Psoas muscle (tissue), 8 donors: ENCODE measurements around the gene CERKL. TPM values are rescaled to one million over a fixed set of nuclear protein-coding genes. Genes with fewer than 3 reads are reported as not detected.

Source experiments
- ATAC-seq, 4 donors: fragments of 200-7000 bp; cut with Tn5 transposase; one replicate each; pipeline ENCODE4 v1.9.1; 2020; ENCODE audit warnings: moderate library complexity in 3 of 4, mild to moderate bottlenecking in 2 of 4
- DNase-seq, 2 donors: peaks; one replicate each; pipeline ENCODE4 v3.0.0-alpha.2; 2020
- H3K27ac ChIP-seq: fragments of 200-600 bp; one replicate; pipeline ENCODE4 v1.8.0; 2022
- H3K27me3 ChIP-seq, 3 donors: fragments of 200-600 bp in 1 of 3; one replicate each; pipeline versions ENCODE4 v1.6.1 to v1.8.0; 2013 to 2022; ENCODE audit warnings: low read length in 2 of 3, mild to moderate bottlenecking in 2 of 3, moderate library complexity in 1 of 3; ENCODE audit not compliant: insufficient read depth in 3 of 3
- H3K36me3 ChIP-seq, 2 donors: fragments of 200-600 bp in 1 of 2; one replicate each; pipeline versions ENCODE4 v1.6.1 to v1.8.0; 2013 to 2022; ENCODE audit warnings: low read depth in 1 of 2, mild to moderate bottlenecking in 1 of 2, moderate library complexity in 1 of 2; ENCODE audit not compliant: insufficient read depth in 1 of 2
- H3K4me1 ChIP-seq: fragments of 200-600 bp; one replicate; pipeline ENCODE4 v1.8.0; 2022
- H3K4me3 ChIP-seq: fragments of 200-600 bp; one replicate; pipeline ENCODE4 v1.8.0; 2022; ENCODE audit warnings: mild to moderate bottlenecking
- H3K9me3 ChIP-seq: fragments of 200-600 bp; one replicate; pipeline ENCODE4 v1.8.0; 2022
- WGBS, 3 donors: extraction: QIAGEN DNeasy Blood & Tissue Kit; methylation state at CpG; one replicate each; pipeline versions ENCODE4 v1.1.6 to v1.1.7; 2013; 5-methylcytosine and 5-hydroxymethylcytosine counted together
- intact Hi-C, 2 donors: fragments of 100-400 bp; cut with DNase I; formaldehyde crosslinking; loops; one replicate each; pipeline versions ENCODE4 v1.11.0 to v1.14.2; 2022
- polyA plus RNA-seq, 3 donors: library from polyadenylated mRNA; stranded (reverse); fragments of 200-250 nt; gene quantifications; one replicate each; pipeline ENCODE4 v1.2.3, GENCODE V29; 2013
- total RNA-seq, 4 donors: library from RNA; stranded (reverse); fragmentation: NEBNext Ultra II Directional in 2 of 4; extraction: Animal tissue kit (Norgen Biotek cat#: 25700) in 2 of 4; gene quantifications; one replicate each; pipeline versions ENCODE4 v1.2.1 to v1.2.4, GENCODE V29; 2021 to 2023
- TF ChIP-seq, protein P1 (sequence below): fragments of 200-600 bp; IDR thresholded peaks from one replicate; pipeline ENCODE4 v1.8.0; 2022; ENCODE audit warnings: antibody characterized with exemption
- donor health status: healthy with polysubstance abuse.
- donor health status: DM: no; HTN: no; CAD: no; lungs with moderate emphysema.
- donor health status: Bipolar disorder and iron deficiency.
- donor health status: healthy.
- donor health status: DM: yes; HTN: yes; CAD: no.
- donor health status: DM: no; HTN: no; CAD: no.
- donor health status: DM: no; HTN: no; CAD: no.
- donor health status: DM: yes; HTN: yes; CAD: no.

CERKL gene
- total and polyA plus RNA-seq, 7 donors: not detected

DNA sequence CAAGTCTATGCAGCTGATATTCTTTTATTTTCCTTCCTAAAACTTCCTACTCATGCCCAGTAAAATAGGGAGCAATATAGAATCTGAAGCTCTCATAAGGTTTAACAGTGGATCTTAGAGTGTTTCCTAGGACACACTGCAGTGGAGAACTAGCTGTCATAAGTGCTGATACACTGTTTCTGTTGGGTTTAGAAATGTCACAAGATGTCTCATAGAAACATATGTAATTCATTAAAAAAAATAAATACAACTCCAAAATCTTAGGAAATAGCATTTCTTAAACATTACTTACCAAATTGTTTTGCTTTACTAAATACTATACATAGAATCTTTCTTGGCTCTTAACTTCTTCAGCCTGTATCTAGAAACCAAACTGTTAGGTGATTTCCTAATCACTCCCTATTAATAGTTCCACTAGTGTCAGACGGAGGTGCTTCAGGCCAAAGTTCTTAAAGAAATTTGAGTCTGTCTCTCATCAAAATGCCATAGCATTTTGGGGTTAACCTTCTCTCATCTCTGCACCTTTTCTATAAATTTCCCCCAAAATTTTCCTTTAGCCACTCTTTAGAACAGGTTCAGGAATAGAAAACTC lies 93.7 kb downstream of the CERKL start:
- Histone ChIP-seq H3K27ac (no peak overlapping the region), H3K4me1 (no peaks in the 10 kb centered on the region), H3K36me3 (no peaks in the 10 kb centered on the region), H3K9me3 (no peaks in the 10 kb centered on the region), H3K27me3 (no peaks in the 10 kb centered on the region), H3K4me3 (no peak overlapping the region)
- no peak for DNase-seq
- 37 to 61% (median 51%) methylated on average over 1 of the region's 1 CpG for whole genome bisulfite sequencing, 3 donors
- intact Hi-C loops: no loop called here
- TF ChIP-seq, protein P1, sequence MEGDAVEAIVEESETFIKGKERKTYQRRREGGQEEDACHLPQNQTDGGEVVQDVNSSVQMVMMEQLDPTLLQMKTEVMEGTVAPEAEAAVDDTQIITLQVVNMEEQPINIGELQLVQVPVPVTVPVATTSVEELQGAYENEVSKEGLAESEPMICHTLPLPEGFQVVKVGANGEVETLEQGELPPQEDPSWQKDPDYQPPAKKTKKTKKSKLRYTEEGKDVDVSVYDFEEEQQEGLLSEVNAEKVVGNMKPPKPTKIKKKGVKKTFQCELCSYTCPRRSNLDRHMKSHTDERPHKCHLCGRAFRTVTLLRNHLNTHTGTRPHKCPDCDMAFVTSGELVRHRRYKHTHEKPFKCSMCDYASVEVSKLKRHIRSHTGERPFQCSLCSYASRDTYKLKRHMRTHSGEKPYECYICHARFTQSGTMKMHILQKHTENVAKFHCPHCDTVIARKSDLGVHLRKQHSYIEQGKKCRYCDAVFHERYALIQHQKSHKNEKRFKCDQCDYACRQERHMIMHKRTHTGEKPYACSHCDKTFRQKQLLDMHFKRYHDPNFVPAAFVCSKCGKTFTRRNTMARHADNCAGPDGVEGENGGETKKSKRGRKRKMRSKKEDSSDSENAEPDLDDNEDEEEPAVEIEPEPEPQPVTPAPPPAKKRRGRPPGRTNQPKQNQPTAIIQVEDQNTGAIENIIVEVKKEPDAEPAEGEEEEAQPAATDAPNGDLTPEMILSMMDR: no peak
- ATAC-seq: no peak

DNA sequence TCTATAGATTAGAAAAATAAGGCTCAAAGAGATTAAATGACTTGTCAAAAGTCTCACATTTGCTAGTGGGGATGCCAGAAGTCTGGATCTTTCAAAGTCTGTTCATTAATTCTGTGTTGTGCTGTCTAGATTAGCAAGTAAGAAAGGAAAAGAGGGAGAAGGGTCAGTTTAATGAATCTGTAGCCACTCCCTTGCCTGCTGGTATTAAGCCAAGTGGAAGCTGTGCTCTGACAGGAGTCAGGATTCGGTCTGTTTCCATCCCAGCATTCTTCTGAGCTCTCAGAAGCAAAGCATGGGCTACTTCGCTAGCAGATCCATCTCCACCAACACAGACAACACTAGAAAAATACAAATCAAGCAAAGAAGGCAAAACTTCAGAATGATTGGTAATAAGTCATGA lies 98.5 kb downstream of the CERKL start:
- no peaks in the 10 kb centered on the region for H3K27me3 ChIP-seq
- DNase-seq: no peak
- 74 to 77% (median 75%) methylated on average over 2 of the region's 2 CpGs for WGBS, 3 donors
- H3K27ac ChIP-seq: no peak overlapping the region
- H3K4me3 ChIP-seq: no peak overlapping the region
- H3K36me3 ChIP-seq: no peaks in the 10 kb centered on the region
- ATAC-seq: no peak
- H3K9me3 ChIP-seq: no peaks in the 10 kb centered on the region
- intact Hi-C loops: no loop called here
- H3K4me1 ChIP-seq: no peaks in the 10 kb centered on the region
- TF ChIP-seq, protein P1: no peak

DNA sequence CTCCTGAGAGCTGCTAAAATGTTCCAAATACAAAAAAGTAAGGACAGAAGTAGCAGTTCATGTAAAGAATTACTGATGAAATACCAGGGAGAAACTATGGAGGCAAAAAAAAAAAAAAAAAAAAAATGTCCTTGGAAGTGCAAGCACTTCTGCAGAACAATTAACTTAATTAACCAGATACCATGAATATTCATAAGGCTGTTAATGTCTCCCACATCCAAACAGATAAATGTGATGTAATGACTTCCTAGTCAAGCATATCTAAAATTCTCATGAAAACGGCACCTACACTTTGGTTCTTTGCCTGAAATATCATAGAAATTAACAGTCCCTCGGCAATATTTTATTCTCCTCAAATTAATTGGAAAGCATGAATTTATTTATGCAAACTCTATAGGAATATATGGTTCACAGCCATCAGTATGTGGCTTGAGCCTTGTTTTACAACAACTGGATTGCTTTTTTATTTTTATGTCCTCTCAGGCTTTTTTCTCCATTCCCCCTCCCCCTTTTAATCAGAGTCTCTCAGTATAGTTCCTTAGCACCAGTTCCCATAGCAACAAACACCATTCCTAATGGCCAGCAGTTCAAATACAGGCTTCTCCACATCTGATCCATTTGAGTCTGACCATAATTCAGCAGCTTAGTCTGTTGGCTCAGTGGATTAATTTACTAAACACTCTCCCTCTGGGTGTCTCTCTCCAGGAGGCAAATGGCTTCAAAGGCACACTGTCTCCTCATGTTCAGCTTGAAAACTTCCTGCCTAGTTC lies 102.7 kb downstream of the CERKL start:
- no peaks in the 10 kb centered on the region for H3K36me3 ChIP-seq
- WGBS, 3 donors: 51 to 64% (median 57%) methylated on average over 2 of the region's 2 CpGs
- no peak overlapping the region for H3K4me3 ChIP-seq
- H3K27me3 ChIP-seq: no peaks in the 10 kb centered on the region
- no peak overlapping the region for H3K27ac ChIP-seq
- H3K4me1 ChIP-seq: no peaks in the 10 kb centered on the region
- ATAC-seq (no peak), DNase-seq (no peak)
- TF ChIP-seq, protein P1: no peak
- H3K9me3 ChIP-seq: no peaks in the 10 kb centered on the region
- intact Hi-C loops: no loop called here

GRCh38 chr2:181553244-181553643 lies 103.7 kb downstream of the CERKL start:
- no peaks in the 10 kb centered on the region for H3K9me3 ChIP-seq
- no peaks in the 10 kb centered on the region for H3K27me3 ChIP-seq
- ATAC-seq (no peak), DNase-seq (no peak)
- no peak overlapping the region for H3K4me3 ChIP-seq
- 23 to 42% (median 30%) methylated on average over 2 of the region's 2 CpGs for WGBS, 3 donors
- H3K36me3 ChIP-seq: no peaks in the 10 kb centered on the region
- intact Hi-C loops: no loop called here
- no peaks in the 10 kb centered on the region for H3K4me1 ChIP-seq
- no peak overlapping the region for H3K27ac ChIP-seq
- TF ChIP-seq, protein P1: no peak
